Measurements from ENCODE around the gene CCR2.

CCR2 gene

GRCh38 chr3:46359733-46360493 lies 6.0 kb downstream of the CCR2 start:
- Histone ChIP-seq H3K4me1 (ENCODE audit: control insufficient read depth, insufficient read depth, low read length) (no peaks in the 10 kb centered on the region), H3K9me3 (ENCODE audit: control insufficient read depth, insufficient read depth, low read depth, low read length) (no peaks in the 10 kb centered on the region), H3K27ac (ENCODE audit: extremely low read depth, low read depth, low read length) (no peak overlapping the region), H3K36me3 (ENCODE audit: control insufficient read depth in 2 of 2, insufficient read depth in 1 of 2, low read length in 2 of 2) (no peaks in the 10 kb centered on the region), H3K4me3 (ENCODE audit: low read depth, low read length) (no peak overlapping the region)
- POLR2A ChIA-PET = no interaction called here
- CTCF ChIA-PET = interaction anchor here (0.6 kb wide), 1 partner anchor 61 kb away, joined by 4 read pairs; no protein-coding TSS in a partner anchor
- no peak for TF ChIP-seq ZNF658 (tag by site-specific recombination; IDR thresholded peaks at IDR 0.05)
- TF ChIP-seq ZNF366 (tag by site-specific recombination; conservative IDR thresholded peaks at IDR 0.05) = peak; percentile 49; the same call in 1 of the 2 replicates
- peak; percentile 25; the same call in 1 of the 2 replicates for TF ChIP-seq PRDM10 (tag by site-specific recombination; IDR thresholded peaks at IDR 0.05)
- no peak for TF ChIP-seq ZNF549 (tag by site-specific recombination; IDR thresholded peaks at IDR 0.05)
- 0 out of 2 replicates have a peak, but pooled peaks have one; percentile 20 for TF ChIP-seq ZNF518A (tag by site-specific recombination; conservative IDR thresholded peaks at IDR 0.05; ENCODE audit: low read depth)
- 0 out of 2 replicates have a peak, but pooled peaks have one; percentile 18 for TF ChIP-seq ZNF664 (tag by site-specific recombination; IDR thresholded peaks at IDR 0.05)
- TF ChIP-seq, protein P1, sequence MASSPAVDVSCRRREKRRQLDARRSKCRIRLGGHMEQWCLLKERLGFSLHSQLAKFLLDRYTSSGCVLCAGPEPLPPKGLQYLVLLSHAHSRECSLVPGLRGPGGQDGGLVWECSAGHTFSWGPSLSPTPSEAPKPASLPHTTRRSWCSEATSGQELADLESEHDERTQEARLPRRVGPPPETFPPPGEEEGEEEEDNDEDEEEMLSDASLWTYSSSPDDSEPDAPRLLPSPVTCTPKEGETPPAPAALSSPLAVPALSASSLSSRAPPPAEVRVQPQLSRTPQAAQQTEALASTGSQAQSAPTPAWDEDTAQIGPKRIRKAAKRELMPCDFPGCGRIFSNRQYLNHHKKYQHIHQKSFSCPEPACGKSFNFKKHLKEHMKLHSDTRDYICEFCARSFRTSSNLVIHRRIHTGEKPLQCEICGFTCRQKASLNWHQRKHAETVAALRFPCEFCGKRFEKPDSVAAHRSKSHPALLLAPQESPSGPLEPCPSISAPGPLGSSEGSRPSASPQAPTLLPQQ (tag by site-specific recombination; IDR thresholded peaks at IDR 0.05) = peak; percentile 51; the same call in 1 of the 2 replicates
- 0 out of 2 replicates have a peak, but pooled peaks have one; percentile 50 for TF ChIP-seq INSM2 (tag by site-specific recombination; IDR thresholded peaks at IDR 0.05)
- TF ChIP-seq ZNF654 (tag by site-specific recombination; IDR thresholded peaks at IDR 0.05; ENCODE audit: low read depth) = no peak
- TF ChIP-seq ZNF274 (IDR thresholded peaks at IDR 0.05; ENCODE audit: low read length) = no peak
- no peak for TF ChIP-seq ZNF274 (tag by site-specific recombination; IDR thresholded peaks at IDR 0.05; ENCODE audit: borderline replicate concordance)
- no peak for TF ChIP-seq ZNF555 (tag by site-specific recombination; conservative IDR thresholded peaks at IDR 0.05)
- no peak for TF ChIP-seq ZNF621 (tag by site-specific recombination; IDR thresholded peaks at IDR 0.05)
- TF ChIP-seq ZNF843 (tag by site-specific recombination; IDR thresholded peaks at IDR 0.05) = 0 out of 2 replicates have a peak, but pooled peaks have one; percentile 27
- TF ChIP-seq ZNF704 (tag by site-specific recombination; IDR thresholded peaks at IDR 0.05) = no peak
- TF ChIP-seq ZIC2 (tag by site-specific recombination; IDR thresholded peaks at IDR 0.05) = no peak
- TF ChIP-seq ZNF530 (tag by site-specific recombination; IDR thresholded peaks at IDR 0.05; ENCODE audit: low read depth) = no peak
- no peak for TF ChIP-seq IKZF3 (tag by site-specific recombination; IDR thresholded peaks at IDR 0.05)
- no peak for TF ChIP-seq ZNF76 (tag by site-specific recombination; IDR thresholded peaks at IDR 0.05; ENCODE audit: borderline replicate concordance, low read depth)
- TF ChIP-seq ZBTB21 (tag by site-specific recombination; IDR thresholded peaks at IDR 0.05) = peak; percentile 87
- no peak for TF ChIP-seq ZNF792 (tag by site-specific recombination; IDR thresholded peaks at IDR 0.05)
- TF ChIP-seq ZNF24 (tag by site-specific recombination; IDR thresholded peaks at IDR 0.05) = peak; percentile 61; the same call in 1 of the 2 replicates
- TF ChIP-seq ZNF394 (tag by site-specific recombination; IDR thresholded peaks at IDR 0.05; ENCODE audit: borderline replicate concordance) = no peak
- TF ChIP-seq ZNF580 (tag by site-specific recombination; IDR thresholded peaks at IDR 0.05) = no peak

Measured in HEK293 (cell line).